T-helper 2 cell (primary cell): ENCODE results near the gene MT1E.

ENCODE experiments used
- DNase-seq, 5 experiments: peaks; one replicate each; pipeline versions ENCODE4 v3.0.0 to v3.0.0-alpha.2; 2012 to 2022

The MT1E gene

DNA sequence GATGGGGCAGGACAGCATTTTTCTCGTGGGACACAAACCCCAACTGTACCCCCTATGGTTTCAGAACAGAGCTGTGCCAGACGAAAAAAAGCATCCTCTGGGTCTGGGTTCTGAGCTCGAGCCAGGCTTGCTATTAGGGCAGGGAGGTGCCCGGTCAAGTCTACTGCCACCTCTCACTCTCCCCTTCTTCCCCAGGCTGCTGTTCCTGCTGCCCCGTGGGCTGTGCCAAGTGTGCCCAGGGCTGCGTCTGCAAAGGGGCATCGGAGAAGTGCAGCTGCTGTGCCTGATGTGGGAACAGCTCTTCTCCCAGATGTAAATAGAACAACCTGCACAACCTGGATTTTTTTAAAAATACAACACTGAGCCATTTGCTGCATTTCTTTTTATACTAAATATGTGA, 1.1 kb downstream of the MT1E start:
- DNase-seq: no peak

DNA sequence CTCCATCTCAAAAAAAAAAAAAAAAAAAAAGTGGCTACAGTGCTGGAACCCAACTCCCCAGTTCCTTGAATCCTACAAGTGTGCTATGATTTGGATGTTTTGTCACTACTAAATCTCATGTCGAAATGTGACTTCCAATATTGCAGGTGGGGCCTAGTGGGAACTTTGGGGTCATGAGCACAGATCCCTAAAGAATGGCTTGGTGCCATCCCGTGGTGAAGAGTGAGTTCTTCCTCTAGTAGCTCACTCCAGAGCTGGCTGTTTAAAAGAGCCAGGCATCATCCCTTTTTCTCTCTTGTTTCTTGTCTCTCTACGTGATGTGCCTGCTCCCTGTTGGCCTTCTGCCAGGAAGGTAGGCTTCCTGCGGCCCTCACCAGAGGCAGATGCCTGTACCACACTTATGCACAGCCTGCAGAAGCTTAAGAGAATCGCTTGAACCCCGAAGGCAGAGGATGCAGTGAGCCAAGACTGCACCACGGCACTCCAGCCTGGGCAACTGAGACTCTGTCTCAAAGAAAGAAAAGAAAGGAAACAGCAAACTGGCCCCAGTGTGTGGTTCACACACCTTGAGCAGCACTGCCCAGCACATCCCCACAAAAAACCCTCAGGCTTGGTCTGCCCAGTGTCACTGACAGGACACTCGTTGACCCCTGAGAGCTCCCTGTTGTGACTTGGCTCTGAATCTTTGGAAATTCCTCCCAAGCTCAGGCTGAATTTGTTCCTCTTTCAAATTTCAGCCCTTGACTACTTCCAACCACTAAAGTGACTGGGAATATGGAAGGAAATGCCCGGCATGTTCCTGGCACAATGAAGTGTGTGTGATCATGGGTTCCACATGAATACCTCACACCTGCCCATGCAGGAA, 3.1 kb downstream of the MT1E start:
- no peak for DNase-seq

DNA sequence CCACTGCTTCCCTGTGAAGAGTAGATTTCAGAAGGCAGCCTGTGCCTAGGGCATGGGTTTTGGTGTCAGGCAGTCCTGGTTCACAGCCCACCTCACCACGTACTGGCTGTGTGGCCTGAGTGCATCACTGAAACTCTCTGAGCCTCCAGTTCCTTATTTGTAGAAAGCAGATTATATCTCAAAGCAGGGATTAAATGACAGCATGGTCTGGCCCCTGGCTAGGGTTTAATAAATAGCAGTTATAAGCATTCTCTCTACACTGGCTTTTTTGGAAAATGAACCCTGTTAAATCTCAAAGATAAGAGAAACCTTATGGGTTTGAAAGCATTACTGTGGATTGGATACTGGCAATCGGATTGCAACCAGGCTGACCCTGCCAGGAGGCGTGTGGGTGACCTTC, 4.0 kb downstream of the MT1E start:
- no peak for DNase-seq

DNA sequence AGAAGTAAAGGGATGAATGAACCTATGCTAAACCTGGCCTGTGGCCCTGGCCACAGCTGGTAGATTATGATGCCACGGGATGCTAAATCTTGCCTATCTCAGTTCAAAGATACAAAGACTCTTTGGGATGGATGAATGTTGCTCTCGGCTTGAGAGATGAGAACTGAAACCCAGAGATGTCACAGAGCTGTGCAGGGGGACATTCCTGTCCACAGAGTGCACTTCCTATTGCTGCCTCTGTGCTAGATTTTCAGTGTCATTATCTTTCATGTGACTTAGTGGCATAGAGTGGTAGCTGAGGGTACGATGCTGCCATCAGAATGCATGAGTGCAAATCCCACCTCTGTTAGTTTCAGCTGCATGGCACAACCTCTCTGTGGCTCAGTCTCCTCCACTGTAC, 4.6 kb downstream of the MT1E start:
- DNase-seq: peak in 1 of 5 experiments; percentile 45

DNA sequence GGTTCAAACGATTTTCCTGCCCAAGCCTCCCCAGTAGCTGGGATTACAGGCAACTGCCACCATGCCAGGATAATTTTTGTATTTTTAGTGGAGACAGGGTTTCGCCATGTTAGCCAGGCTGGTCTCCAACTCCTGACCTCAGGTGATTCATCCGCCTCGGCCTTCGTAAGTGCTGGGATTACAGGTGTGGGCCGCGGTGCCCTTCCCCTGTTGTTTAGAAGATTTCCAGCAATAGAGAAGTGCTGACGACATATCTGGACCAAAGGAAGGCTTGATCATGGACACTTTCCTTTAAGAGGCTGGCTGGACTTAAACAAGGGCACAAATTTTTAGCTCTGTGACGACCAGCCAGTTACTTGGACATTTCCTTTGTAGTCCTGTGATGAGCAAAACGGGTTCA, 5.6 kb downstream of the MT1E start:
- DNase-seq: no peak

DNA sequence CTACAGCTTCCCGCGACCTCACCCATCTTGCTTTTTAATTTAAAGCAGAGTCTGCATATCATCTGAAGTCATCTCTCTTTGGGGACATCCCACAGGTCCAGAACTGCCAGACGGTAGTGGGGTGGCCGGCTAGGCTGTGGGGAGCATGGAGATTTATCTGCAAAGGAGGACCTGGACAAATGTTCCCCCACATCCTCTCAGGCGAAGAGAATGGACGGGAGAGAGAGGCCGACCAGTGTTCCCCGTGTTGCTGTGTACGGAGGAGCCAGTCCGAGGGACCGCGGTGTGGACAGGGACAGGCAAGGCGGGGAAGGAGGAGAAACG, 6.2 kb downstream of the MT1E start:
- no peak for DNase-seq

- DNase-seq: no peak
Observed at GRCh38 chr16:56632156-56632847, 6.7 kb downstream of the MT1E start, which contains the start of gene MT1M. TSS of gene MT1M (plus strand) at chr16:56632659. CDS start at chr16:56632732, 73 bp downstream.

- DNase-seq: no peak
Observed at GRCh38 chr16:56632848-56633365, 7.3 kb downstream of the MT1E start.

DNA sequence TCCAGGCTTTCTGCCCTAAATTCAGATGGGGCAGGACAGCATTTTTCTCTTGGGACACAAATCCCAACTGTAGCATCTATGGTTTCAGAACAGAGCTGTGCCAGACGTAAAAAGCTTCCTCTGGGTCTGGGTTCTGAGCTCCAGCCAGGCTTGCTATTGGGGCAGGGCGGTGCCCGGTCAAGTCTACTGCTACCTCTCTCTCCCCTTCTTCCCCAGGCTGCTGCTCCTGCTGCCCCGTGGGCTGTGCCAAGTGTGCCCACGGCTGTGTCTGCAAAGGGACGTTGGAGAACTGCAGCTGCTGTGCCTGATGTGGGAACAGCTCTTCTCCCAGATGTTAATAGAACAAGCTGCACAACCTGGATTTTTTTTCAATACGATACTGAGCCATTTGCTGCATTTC, 8.0 kb downstream of the MT1E start:
- DNase-seq: no peak

DNA sequence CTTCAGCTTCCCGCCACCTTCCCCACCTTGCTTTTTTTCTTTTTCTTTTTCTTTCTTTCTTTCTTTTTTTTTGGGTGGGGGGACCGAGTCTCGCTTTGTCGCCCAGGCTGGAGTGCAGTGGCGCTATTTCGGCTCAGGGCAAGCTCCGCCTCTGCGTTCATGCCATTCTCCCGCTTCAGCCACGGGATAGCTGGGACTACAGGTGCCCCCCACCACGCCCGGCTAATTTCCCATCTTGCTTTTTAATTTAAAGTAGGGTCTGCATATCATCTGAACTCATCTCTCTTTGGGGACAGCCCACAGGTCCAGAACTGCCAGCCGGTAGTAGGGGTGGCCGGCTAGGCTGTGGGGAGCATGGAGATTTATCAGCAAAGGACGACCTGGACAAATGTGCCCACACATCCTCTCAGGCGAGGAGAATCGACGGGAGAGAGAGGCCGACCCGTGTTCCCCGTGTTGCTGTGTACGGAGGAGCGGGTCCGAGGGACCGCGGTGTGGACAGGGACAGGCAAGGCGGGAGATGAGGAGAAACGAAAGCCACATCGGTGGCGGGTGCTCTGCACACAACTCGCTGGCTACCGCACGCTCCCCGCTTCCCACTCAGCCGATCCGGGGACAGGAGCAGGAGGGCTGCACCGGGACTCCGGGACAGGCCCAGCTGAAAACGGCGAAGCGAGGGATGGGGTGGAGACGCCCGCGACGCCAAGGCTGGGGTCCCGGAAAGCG, 9.3 kb downstream of the MT1E start:
- DNase-seq: no peak

GRCh38 chr16:56635441-56635967, 9.9 kb downstream of the MT1E start:
- DNase-seq: peak in 1 of 5 experiments; percentile 43

GRCh38 chr16:56636616-56637413, 11.2 kb downstream of the MT1E start:
- no peak for DNase-seq

DNA sequence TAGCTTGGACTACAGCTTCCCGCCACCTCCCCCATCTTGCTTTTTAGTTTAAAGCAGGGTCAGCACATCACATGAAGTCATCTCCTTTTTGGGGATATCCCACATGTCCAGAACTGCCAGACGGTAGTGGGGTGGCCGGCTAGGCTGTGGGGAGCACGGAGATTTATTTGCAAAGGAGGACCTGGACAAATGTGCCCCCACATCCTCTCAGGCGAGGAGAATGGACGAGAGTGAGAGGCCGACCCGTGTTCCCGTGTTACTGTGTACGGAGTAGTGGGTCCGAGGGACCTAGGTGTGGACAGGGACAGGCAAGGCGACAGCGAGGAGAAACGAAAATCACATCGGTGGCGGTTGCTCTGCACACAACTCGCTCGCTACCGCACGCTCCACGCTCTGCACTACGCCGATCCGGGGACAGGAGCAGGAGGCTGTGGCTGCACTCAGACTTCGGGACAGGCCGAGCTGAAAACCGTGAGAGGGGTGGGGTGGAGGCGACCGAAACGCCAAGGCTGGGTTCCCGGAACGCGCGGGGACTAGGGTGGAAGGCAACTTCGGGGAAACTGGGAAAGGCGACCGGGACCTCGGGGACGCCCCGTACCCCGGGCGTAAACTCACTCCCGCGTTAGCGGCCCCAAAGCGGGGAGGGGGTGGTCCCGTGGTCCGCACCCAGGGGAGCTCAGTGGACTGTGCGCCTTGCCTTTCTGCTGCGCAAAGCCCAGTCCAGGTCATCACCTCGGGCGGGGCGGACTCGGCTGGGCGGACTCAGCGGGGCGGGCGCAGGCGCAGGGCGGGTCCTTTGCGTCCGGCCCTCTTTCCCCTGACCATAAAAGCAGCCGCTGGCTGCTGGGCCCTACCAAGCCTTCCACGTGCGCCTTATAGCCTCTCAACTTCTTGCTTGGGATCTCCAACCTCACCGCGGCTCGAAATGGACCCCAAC, 12.5 kb downstream of the MT1E start, which contains the start of gene MT1A:
MT1A (plus strand) TSS at position 853 of the 937 bp plus-strand sequence; CDS start at position 926, 73 bp downstream.
- peak in 1 of 5 experiments; percentile 53 for DNase-seq

- no peak for DNase-seq
Observed at GRCh38 chr16:56639045-56639444, 13.5 kb downstream of the MT1E start.

GRCh38 chr16:56640076-56640475, 14.5 kb downstream of the MT1E start:
- no peak for DNase-seq

DNA sequence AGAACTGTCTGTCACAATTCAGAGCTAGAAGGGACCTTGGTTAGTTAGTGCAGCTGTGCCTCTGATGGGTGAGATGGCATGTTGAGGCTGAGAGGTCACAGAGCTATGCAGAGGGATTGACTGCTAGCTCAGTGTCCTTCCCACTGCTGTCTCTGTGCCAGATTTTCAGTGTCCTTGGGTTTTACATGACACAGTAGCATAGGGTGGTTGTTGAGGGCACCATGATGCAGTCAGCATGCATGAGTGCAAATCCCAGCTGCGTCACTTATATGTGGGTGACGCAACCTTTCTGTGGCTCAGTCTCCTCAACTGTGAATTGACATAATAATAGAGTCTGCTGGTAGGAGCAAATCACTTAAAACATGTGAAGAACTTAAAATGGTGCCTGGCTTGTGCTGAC, 15.6 kb downstream of the MT1E start:
- no peak for DNase-seq

DNA sequence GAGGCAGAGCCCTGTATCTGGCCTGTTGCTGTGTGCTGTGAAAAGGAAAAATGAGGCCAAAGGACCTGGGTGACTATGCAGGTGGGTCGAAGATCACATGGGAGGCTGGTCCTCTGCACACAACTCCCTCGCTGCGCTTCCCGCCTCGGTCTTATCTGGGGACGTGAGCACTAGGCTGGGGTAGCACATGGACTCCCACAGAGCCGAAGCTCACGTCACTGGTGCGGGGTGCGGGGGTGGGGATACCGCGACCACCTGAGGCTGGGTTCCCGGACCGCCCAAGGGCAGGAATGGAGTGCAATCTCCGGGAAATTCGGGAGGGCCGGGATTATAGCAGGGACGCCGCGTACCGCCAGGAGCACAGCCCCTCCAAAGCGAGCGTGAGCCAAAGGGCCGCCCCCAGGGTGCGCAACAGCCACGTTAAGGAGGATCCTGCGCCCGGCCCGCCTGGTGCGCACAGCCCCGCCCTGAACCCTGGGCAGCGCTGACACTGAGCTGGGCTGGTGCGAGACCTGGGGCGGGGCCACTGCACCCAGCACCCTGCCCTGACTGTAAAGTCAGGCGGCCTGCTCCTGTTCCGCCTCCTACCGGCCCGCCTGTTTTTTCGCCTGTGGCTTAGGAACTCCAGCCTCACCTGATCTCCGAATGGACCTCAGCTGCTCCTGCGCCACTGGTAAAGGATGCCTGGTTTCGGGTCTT, 17.6 kb downstream of the MT1E start:
- DNase-seq: peak; percentile 31 to 91 (median 62)

GRCh38 chr16:56643833-56644232, 18.3 kb downstream of the MT1E start:
- no peak for DNase-seq

DNA sequence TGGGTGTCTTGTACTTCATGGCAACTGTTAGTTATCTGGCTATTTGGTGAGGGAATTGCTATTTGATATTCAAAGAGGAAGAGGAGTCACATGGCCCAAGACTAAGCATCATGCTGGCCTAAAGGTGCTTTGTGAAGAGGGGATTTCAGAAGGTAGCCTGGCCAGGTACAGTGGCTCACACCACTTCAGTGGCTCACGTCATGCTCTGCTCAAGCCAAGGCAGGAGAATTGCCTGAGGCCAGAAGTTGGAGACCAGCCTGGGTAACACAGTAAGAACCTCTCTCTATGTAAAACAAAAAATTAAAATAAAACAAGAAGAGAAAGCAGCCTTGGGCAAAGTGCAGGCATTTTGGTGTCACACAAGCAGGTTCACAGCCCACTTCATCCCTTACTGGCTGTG, 19.7 kb downstream of the MT1E start:
- DNase-seq: no peak

GRCh38 chr16:56645838-56646237, 20.3 kb downstream of the MT1E start:
- no peak for DNase-seq
